GM12878 (cell line): ENCODE measurements around the gene LAS1L. TPM values are rescaled to one million over a fixed set of nuclear protein-coding genes. Genes with fewer than 3 reads are reported as not detected.

ENCODE experiments used
- FOS ChIP-seq: IDR thresholded peaks from 3 replicates; pipeline ENCODE4 v1.6.1; 2011; ENCODE audit warnings: borderline replicate concordance; ENCODE audit not compliant: insufficient read length; ENCODE audit errors: extremely low read depth
- MLLT1 ChIP-seq: fragments of 450-650 bp; IDR thresholded peaks from 2 replicates; pipeline ENCODE4 v1.6.1; 2016; ENCODE audit warnings: mild to moderate bottlenecking
- NR2F1 ChIP-seq: fragments of 450-650 bp; conservative IDR thresholded peaks from 2 replicates; pipeline ENCODE4 v1.6.1; 2017; ENCODE audit warnings: mild to moderate bottlenecking
- RAD51 ChIP-seq: fragments of 450-650 bp; IDR thresholded peaks from 2 replicates; pipeline ENCODE4 v1.6.1; 2016; ENCODE audit warnings: moderate library complexity, mild to moderate bottlenecking, inconsistent platforms
- TBL1XR1 ChIP-seq: IDR thresholded peaks from 2 replicates; pipeline ENCODE4 v1.6.1; 2012; ENCODE audit warnings: low read depth, low read length, improper control_type of control experiment
- polyA plus RNA-seq, 11 experiments: library from polyadenylated mRNA; depleted of rRNA in 4 of 11; unstranded in 6 of 11; stranded (reverse) in 5 of 11; fragments of >200 nt; fragmentation: Nextera tagmentation in 4 of 11; fragmentation: Illumina TruSeq in 1 of 11; extraction: Ambion mirVana in 4 of 11; extraction: Trizol in 1 of 11; gene quantifications; 1 replicate in 1 of 11; 2 replicates in 10 of 11; pipeline versions ENCODE4 v1.2.1 to v1.2.3, GENCODE V29; 2011 to 2016; ENCODE audit warnings: inconsistent platforms in 2 of 11, missing spikeins in 2 of 11, low read depth in 1 of 11
- total RNA-seq, 4 experiments: library from RNA; depleted of rRNA in 3 of 4; stranded (reverse); fragments of >200 nt in 3 of 4; fragmentation: Illumina TruSeq in 1 of 4; extraction: Trizol in 1 of 4; gene quantifications; 2 replicates each; pipeline versions ENCODE4 v1.2.1 to v1.2.3, GENCODE V29; 2013 to 2021

Gene LAS1L
- total and polyA plus RNA-seq, 10 of the 15 experiments (the other 5 are each of a cell fraction or from before 2014, with no cell fraction given): 27.4 to 100 (median 56.4) TPM

GRCh38 chrX:65463550-65463949 is 71.0 kb downstream of the LAS1L start (continued):
- no peak for TF ChIP-seq MLLT1
- no peak for TF ChIP-seq FOS
- no peak for TF ChIP-seq RAD51
- TF ChIP-seq TBL1XR1: no peak
- TF ChIP-seq NR2F1: no peak

Other genes with a start within 250 kb of the LAS1L start
- gene MSN, start 132.9 kb upstream of the LAS1L start, total RNA-seq (2014; rRNA removed): 279 and 294 TPM in 2 replicates
- 206 and 211 TPM in 2 replicates for gene MSN, start 132.9 kb upstream of the LAS1L start, total RNA-seq (2014; rRNA removed; fragmentation: Illumina TruSeq; extraction: Trizol)
- 315 and 317 TPM in 2 replicates for gene MSN, start 132.9 kb upstream of the LAS1L start, total RNA-seq (2021)
- gene MSN, start 132.9 kb upstream of the LAS1L start, polyA plus RNA-seq (2011; rRNA removed): 202 and 343 TPM in 2 replicates
- 432 and 447 TPM in 2 replicates for gene MSN, start 132.9 kb upstream of the LAS1L start, polyA plus RNA-seq (2014; fragmentation: Illumina TruSeq; extraction: Trizol)
- 100 to 1,000 TPM in 1 of 2 experiments, 10 to 100 TPM in 1; 93.8 to 104 TPM for gene MSN, start 132.9 kb upstream of the LAS1L start, polyA plus RNA-seq (2014; fragmentation: Nextera tagmentation; extraction: Ambion mirVana)
- 232 and 241 TPM in 2 replicates for gene MSN, start 132.9 kb upstream of the LAS1L start, polyA plus RNA-seq (2014; rRNA removed)
- gene MSN, start 132.9 kb upstream of the LAS1L start, polyA plus RNA-seq (2016; fragmentation: Nextera tagmentation; extraction: Ambion mirVana): 100 to 1,000 TPM; 267 to 272 TPM